H1 (cell line): ENCODE results near the gene TAS1R3.

Experiments used
- ATF2 ChIP-seq: IDR thresholded peaks from 2 replicates; pipeline ENCODE4 v1.6.1; 2012; ENCODE audit warnings: low read length, inconsistent platforms
- CTCF ChIP-seq, 3 experiments: IDR thresholded peaks; 1 replicate in 2 of 3; 2 replicates in 1 of 3; pipeline versions ENCODE4 v1.5.1 to v1.6.1; 2011; ENCODE audit warnings: low read length in 3 of 3, mild to moderate bottlenecking in 3 of 3, inconsistent platforms in 2 of 3, low read depth in 1 of 3, moderate library complexity in 1 of 3; ENCODE audit not compliant: insufficient read depth in 1 of 3; ENCODE audit errors: control extremely low read depth in 1 of 3

DNA sequence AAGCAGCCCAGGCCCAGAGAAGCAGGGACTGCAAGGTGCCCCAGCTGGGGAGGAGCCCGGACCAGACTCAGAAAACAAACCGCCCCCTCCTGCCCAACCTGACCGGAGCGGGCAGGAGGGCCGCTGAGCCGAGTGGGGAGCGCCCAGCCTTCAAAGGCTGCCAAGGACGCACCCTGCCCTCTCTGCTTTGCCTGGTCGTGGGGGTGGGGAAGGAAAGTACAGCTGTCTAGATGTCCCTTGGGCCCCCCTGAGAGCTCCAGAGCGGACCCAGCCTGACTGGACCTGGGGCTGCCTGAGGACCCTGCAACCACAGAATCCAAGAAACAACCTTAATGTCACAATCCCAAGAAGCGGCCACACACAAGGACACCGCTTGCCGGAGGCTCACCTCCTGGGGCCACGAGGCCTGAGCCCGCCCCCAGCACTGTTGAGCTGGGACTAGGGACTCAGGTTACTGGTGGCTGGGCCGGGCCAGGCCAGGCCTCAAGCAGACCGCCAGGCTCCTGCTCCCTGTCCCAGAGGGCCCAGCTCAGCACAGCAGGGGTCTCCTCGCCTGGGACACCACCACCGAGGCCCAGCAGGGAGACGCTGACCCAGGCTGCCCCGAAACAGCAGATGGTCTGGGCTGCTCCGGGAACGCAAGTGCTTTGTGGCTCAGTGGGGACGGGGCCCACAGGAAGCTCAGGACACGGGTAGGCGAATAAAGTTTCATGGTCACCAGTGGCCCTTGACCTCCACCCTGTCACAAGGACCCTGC is 16.8 kb downstream of the TAS1R3 start:
- TF ChIP-seq ATF2 = no peak
- TF ChIP-seq CTCF (IDR thresholded peaks at IDR 0.05; ENCODE audit: control extremely low read depth in 1 of 3, insufficient read depth in 1 of 3, low read depth in 1 of 3, low read length in 3 of 3) = no peak
